ENCODE data around the gene LRRK2. TPM values are rescaled to one million over a fixed set of nuclear protein-coding genes. Genes with fewer than 3 reads are reported as not detected.
A peak's percentile ranks its signal among the peaks of the same experiment; 100 is the strongest.

LRRK2 gene
- 10 to 100 TPM in 3 of 4 donors, 1 to 10 TPM in 1; 9.0 to 55.6 (median 15.4) TPM for total RNA-seq

GRCh38 chr12:40224439-40225291 is at the start of gene LRRK2:
Gene LRRK2 (plus strand): TSS chr12:40224997. CDS start chr12:40225132, 135 bp downstream.
- no peak for TF ChIP-seq CTCF (IDR thresholded peaks at IDR 0.05)
- DNase-seq (ENCODE audit: low spot score) = peak; percentile 37
- peak; percentile 92 for ATAC-seq (ENCODE audit: low FRiP score)

- TF ChIP-seq CTCF (IDR thresholded peaks at IDR 0.05) = no peak
These were observed 49.8 kb upstream of the LRRK2 start for GRCh38 chr12:40175045-40175444.

GRCh38 chr12:40175489-40175888 is 49.3 kb upstream of the LRRK2 start:
- DNase-seq (ENCODE audit: low spot score) (no peak), ATAC-seq (ENCODE audit: low FRiP score) (no peak)
- no peak for TF ChIP-seq CTCF (IDR thresholded peaks at IDR 0.05)

More at GRCh38 chr12:40175045-40175444, 49.8 kb upstream of the LRRK2 start:
- DNase-seq (ENCODE audit: low spot score) (no peak), ATAC-seq (ENCODE audit: low FRiP score) (no peak)

GRCh38 chr12:40178701-40179100 is 46.1 kb upstream of the LRRK2 start:
- ATAC-seq (ENCODE audit: low FRiP score) (no peak), DNase-seq (ENCODE audit: low spot score) (no peak)
- no peak for TF ChIP-seq CTCF (IDR thresholded peaks at IDR 0.05)

GRCh38 chr12:40181490-40181889 is 43.3 kb upstream of the LRRK2 start:
- ATAC-seq (ENCODE audit: low FRiP score) = no peak
- DNase-seq (ENCODE audit: low spot score) = no peak
- TF ChIP-seq CTCF (IDR thresholded peaks at IDR 0.05) = no peak

- DNase-seq (ENCODE audit: low spot score) (no peak), ATAC-seq (ENCODE audit: low FRiP score) (no peak)
- TF ChIP-seq CTCF (IDR thresholded peaks at IDR 0.05) = no peak
These were observed 41.1 kb upstream of the LRRK2 start for GRCh38 chr12:40183715-40184114.
